IMR-90 (cell line): ENCODE measurements around the gene OPN4. TPM values are rescaled to one million over a fixed set of nuclear protein-coding genes. Genes with fewer than 3 reads are reported as not detected.

Experiments
- ATAC-seq: fragments of 200-7000 bp; cut with Tn5 transposase; 2 replicates; pipeline ENCODE4 v1.9.1; 2020; ENCODE audit warnings: low read depth, mild to moderate bottlenecking, moderate library complexity
- BruUV-seq: library from RNA; stranded (reverse); fragments of 400-500 nt; replicated peaks from 2 replicates; lab custom pipeline; 2021; lab: Mats Ljungman, UMichigan
- CTCF ChIA-PET: fragments of 300-600 bp; formaldehyde crosslinking; extraction: SDS; loops from one replicate; lab custom pipeline; 2021; ENCODE audit warnings: antibody characterized with exemption; lab: Yijun Ruan, JAX
- POLR2A ChIA-PET: fragments of 300-600 bp; sonication (Branson Sonifier 250); formaldehyde crosslinking; loops from one replicate; lab custom pipeline; 2022; ENCODE audit warnings: antibody characterized with exemption; ENCODE audit not compliant: unreplicated experiment; lab: Charles Lee
- DNase-seq: peaks from one replicate; pipeline ENCODE4 v3.0.0; 2013
- H2AFZ ChIP-seq: replicated peaks from 2 replicates; pipeline ENCODE3; 2013; ENCODE audit warnings: low read length, mild to moderate bottlenecking; ENCODE audit not compliant: poor library complexity
- H2AK5ac ChIP-seq: 2 replicates; pipeline ENCODE4 v1.6.1; 2013; ENCODE audit warnings: low read depth, low read length, inconsistent platforms
- H2AK9ac ChIP-seq: replicated peaks from 2 replicates; pipeline ENCODE3; 2013; ENCODE audit warnings: mild to moderate bottlenecking, low read depth, low read length, moderate library complexity; ENCODE audit not compliant: poor library complexity
- H2BK120ac ChIP-seq: 2 replicates; pipeline ENCODE4 v1.6.1; 2013; ENCODE audit warnings: low read depth, low read length, inconsistent platforms
- H2BK15ac ChIP-seq: 3 replicates; pipeline ENCODE4 v1.6.1; 2013; ENCODE audit warnings: low read depth, low read length, inconsistent platforms
- H2BK20ac ChIP-seq: 2 replicates; pipeline ENCODE4 v1.6.1; 2013; ENCODE audit warnings: low read depth, mild to moderate bottlenecking, inconsistent platforms, low read length, moderate library complexity
- H2BK5ac ChIP-seq: 2 replicates; pipeline ENCODE4 v1.6.1; 2013; ENCODE audit warnings: mild to moderate bottlenecking, low read depth, low read length, inconsistent platforms; ENCODE audit not compliant: poor library complexity, severe bottlenecking
- H3K14ac ChIP-seq: replicated peaks from 2 replicates; pipeline ENCODE4 v1.6.1; 2013; ENCODE audit warnings: low read depth, low read length, inconsistent platforms
- H3K18ac ChIP-seq: 2 replicates; pipeline ENCODE4 v1.6.1; 2013; ENCODE audit warnings: low read depth, low read length, control low read depth
- H3K23ac ChIP-seq: 2 replicates; pipeline ENCODE4 v1.6.1; 2013; ENCODE audit warnings: low read depth, low read length, inconsistent platforms
- H3K27ac ChIP-seq: 2 replicates; pipeline ENCODE4 v1.5.1; 2013; ENCODE audit warnings: mild to moderate bottlenecking, control low read depth, low read length; ENCODE audit not compliant: insufficient read depth
- H3K27me3 ChIP-seq: 2 replicates; pipeline ENCODE4 v1.6.1; 2013; ENCODE audit warnings: low read length; ENCODE audit not compliant: control insufficient read depth, insufficient read depth
- H3K36me3 ChIP-seq: 2 replicates; pipeline ENCODE4 v1.6.1; 2013; ENCODE audit warnings: low read length, mixed read lengths; ENCODE audit not compliant: control insufficient read depth, insufficient read depth
- H3K4ac ChIP-seq: 2 replicates; pipeline ENCODE4 v1.6.1; 2013; ENCODE audit warnings: low read depth, low read length, inconsistent platforms
- H3K4me1 ChIP-seq: 2 replicates; pipeline ENCODE4 v1.6.1; 2013; ENCODE audit warnings: low read length, mixed read lengths; ENCODE audit not compliant: control insufficient read depth, insufficient read depth
- H3K4me2 ChIP-seq: 2 replicates; pipeline ENCODE4 v1.6.1; 2013; ENCODE audit warnings: low read depth, mild to moderate bottlenecking, control low read depth, low read length, moderate library complexity
- H3K4me3 ChIP-seq: 2 replicates; pipeline ENCODE4 v1.5.1; 2013; ENCODE audit warnings: low read depth, mild to moderate bottlenecking, control low read depth, low read length, moderate library complexity; ENCODE audit not compliant: insufficient read depth
- H3K56ac ChIP-seq: 2 replicates; pipeline ENCODE4 v1.6.1; 2013; ENCODE audit warnings: low read length, inconsistent platforms; ENCODE audit not compliant: insufficient read depth; ENCODE audit errors: extremely low read depth
- H3K79me1 ChIP-seq, 2 experiments: 2 replicates each; pipeline ENCODE4 v1.6.1; 2013; ENCODE audit warnings: low read length in 2 of 2, inconsistent platforms in 1 of 2, low read depth in 1 of 2
- H3K9ac ChIP-seq: 2 replicates; pipeline ENCODE4 v1.6.1; 2013; ENCODE audit warnings: low read depth, low read length, control low read depth
- H3K9me1 ChIP-seq: 2 replicates; pipeline ENCODE4 v1.6.1; 2013; ENCODE audit warnings: low read length, inconsistent platforms; ENCODE audit not compliant: insufficient read depth
- H3K9me3 ChIP-seq: 2 replicates; pipeline ENCODE4 v1.6.1; 2013; ENCODE audit warnings: low read length; ENCODE audit not compliant: control insufficient read depth, insufficient read depth
- H4K20me1 ChIP-seq: 2 replicates; pipeline ENCODE4 v1.6.1; 2013; ENCODE audit warnings: low read length, inconsistent platforms; ENCODE audit not compliant: insufficient read depth
- H4K5ac ChIP-seq: 2 replicates; pipeline ENCODE4 v1.6.1; 2013; ENCODE audit warnings: mild to moderate bottlenecking, low read depth, low read length, control low read depth
- H4K8ac ChIP-seq, 2 experiments: 2 replicates each; pipeline ENCODE4 v1.6.1; 2013; ENCODE audit warnings: low read depth in 2 of 2, low read length in 2 of 2, control low read depth in 1 of 2, inconsistent platforms in 1 of 2
- H4K91ac ChIP-seq: 2 replicates; pipeline ENCODE4 v1.6.1; 2013; ENCODE audit warnings: low read depth, low read length, inconsistent platforms; ENCODE audit not compliant: insufficient read depth
- BHLHE40 ChIP-seq: fragments of 150-350 bp; IDR thresholded peaks from 2 replicates; pipeline ENCODE4 v1.6.1; 2016; ENCODE audit warnings: mild to moderate bottlenecking, low read depth, low read length
- CEBPB ChIP-seq: IDR thresholded peaks from 2 replicates; pipeline ENCODE4 v1.6.1; 2012; ENCODE audit warnings: low read depth, low read length, improper control_type of control experiment
- CHD1 ChIP-seq: IDR thresholded peaks from 2 replicates; pipeline ENCODE4 v1.6.1; 2012; ENCODE audit warnings: low read depth, low read length, improper control_type of control experiment
- FOS ChIP-seq: fragments of 150-350 bp; IDR thresholded peaks from 2 replicates; pipeline ENCODE4 v1.6.1; 2016; ENCODE audit warnings: low read depth, low read length
- MAFK ChIP-seq: IDR thresholded peaks from 2 replicates; pipeline ENCODE4 v1.6.1; 2012; ENCODE audit warnings: low read depth, low read length, improper control_type of control experiment
- MAZ ChIP-seq: IDR thresholded peaks from 2 replicates; pipeline ENCODE4 v1.6.1; 2012; ENCODE audit warnings: low read depth, mild to moderate bottlenecking, low read length, improper control_type of control experiment, moderate library complexity, borderline replicate concordance
- MXI1 ChIP-seq: IDR thresholded peaks from 2 replicates; pipeline ENCODE4 v1.6.1; 2012; ENCODE audit warnings: low read depth, mild to moderate bottlenecking, low read length, moderate library complexity, borderline replicate concordance
- NFE2L2 ChIP-seq: fragments of 150-350 bp; IDR thresholded peaks from 2 replicates; pipeline ENCODE4 v1.6.1; 2016; ENCODE audit warnings: low read depth, mild to moderate bottlenecking, low read length
- POLR2A ChIP-seq: IDR thresholded peaks from 2 replicates; pipeline ENCODE4 v1.6.1; 2012; ENCODE audit warnings: mild to moderate bottlenecking, low read depth, low read length
- RAD21 ChIP-seq: IDR thresholded peaks from 2 replicates; pipeline ENCODE4 v1.6.1; 2012; ENCODE audit warnings: low read length, improper control_type of control experiment
- RCOR1 ChIP-seq: IDR thresholded peaks from 2 replicates; pipeline ENCODE4 v1.6.1; 2012; ENCODE audit warnings: mild to moderate bottlenecking, low read length, improper control_type of control experiment; ENCODE audit not compliant: insufficient replicate concordance
- RFX5 ChIP-seq: IDR thresholded peaks from 2 replicates; pipeline ENCODE4 v1.8.0; 2012; ENCODE audit warnings: low read depth, mild to moderate bottlenecking, low read length, moderate library complexity
- SMC3 ChIP-seq: fragments of 150-350 bp; IDR thresholded peaks from 2 replicates; pipeline ENCODE4 v1.6.1; 2016; ENCODE audit warnings: low read depth, mild to moderate bottlenecking, antibody characterized with exemption, low read length, moderate library complexity
- USF2 ChIP-seq: fragments of 150-350 bp; IDR thresholded peaks from 2 replicates; pipeline ENCODE4 v1.6.1; 2017; ENCODE audit warnings: mild to moderate bottlenecking, antibody characterized with exemption, low read length, low read depth
- WGBS, 2 experiments: methylation state at CpG; one replicate each; pipeline versions ENCODE4 v1.1.5 to v1.1.7; 2013; ENCODE audit warnings: missing lambda C conversion rate in 2 of 2; ENCODE audit not compliant: insufficient read length in 1 of 2; ENCODE audit errors: extremely low coverage in 2 of 2; 5-methylcytosine and 5-hydroxymethylcytosine counted together
- dilution Hi-C: fragments of 300-500 bp; cut with HindIII; formaldehyde crosslinking; loops from one replicate; pipeline ENCODE4 v1.14.3; 2018; ENCODE audit warnings: low sequenced_read_pairs; ENCODE audit not compliant: unreplicated experiment
- in situ Hi-C: fragments of 300-500 bp; cut with MboI; formaldehyde crosslinking; loops from 3 replicates; pipeline ENCODE4 v1.14.3; 2019; ENCODE audit warnings: low sequenced_read_pairs, inconsistent platforms, mixed read lengths
- intact Hi-C: fragments of 100-400 bp; cut with micrococcal nuclease; formaldehyde crosslinking; loops from 2 replicates; pipeline ENCODE4 v1.10.0; 2022
- polyA plus RNA-seq, 3 experiments: library from polyadenylated mRNA; depleted of rRNA; stranded (reverse); fragments of >200 nt; gene quantifications; 2 replicates each; pipeline ENCODE4 v1.2.3, GENCODE V29; 2012; ENCODE audit warnings: low replicate concordance in 1 of 3
- total RNA-seq: library from RNA; depleted of rRNA; stranded (reverse); fragments of >200 nt; gene quantifications from 2 replicates; pipeline ENCODE4 v1.2.3, GENCODE V29; 2012
- TF ChIP-seq, protein P1 (sequence below): conservative IDR thresholded peaks from 2 replicates; pipeline ENCODE4 v1.5.1; 2012; ENCODE audit warnings: mild to moderate bottlenecking, low read depth, low read length, improper control_type of control experiment
- TF ChIP-seq, protein P2 (sequence below): fragments of 150-350 bp; IDR thresholded peaks from 2 replicates; pipeline ENCODE4 v1.6.1; 2016; ENCODE audit warnings: low read depth, mild to moderate bottlenecking, low read length, moderate library complexity, borderline replicate concordance

The OPN4 gene
- total and polyA plus RNA-seq, 2 of the 4 experiments (the other 2 are of a cell fraction), result 0.03 TPM; not detected in 1

GRCh38 chr10:86677374-86677773 is 23.0 kb downstream of the OPN4 start:
- no peak overlapping the region for H2AK5ac ChIP-seq
- H3K9me3 ChIP-seq, result no peaks in the 10 kb centered on the region
- no TSS peak for BruUV-seq
- dilution Hi-C loops, result no loop called here
- no peak overlapping the region for H4K91ac ChIP-seq
- no peak overlapping the region for H3K4me3 ChIP-seq
- H2AK9ac ChIP-seq, result no peak overlapping the region
- ChIA-PET CTCF (interaction anchor here (1.1 kb wide), 1 partner anchor 11 kb away, joined by 4 read pairs; no protein-coding TSS in a partner anchor), POLR2A (no interaction called here)
- H2BK20ac ChIP-seq, result no peak overlapping the region
- H3K9me1 ChIP-seq, result no peaks in the 10 kb centered on the region
- H3K9ac ChIP-seq, result no peak overlapping the region
- peaks cover 16% of the 10 kb centered on the region for H3K4me1 ChIP-seq
- H4K8ac ChIP-seq, result no peak overlapping the region
- no peak overlapping the region for H3K4ac ChIP-seq
- no peak overlapping the region for H2BK120ac ChIP-seq
- no peak overlapping the region for H3K14ac ChIP-seq
- H3K23ac ChIP-seq, result no peak overlapping the region
- H3K4me2 ChIP-seq, result no peak overlapping the region
- no peaks in the 10 kb centered on the region for H3K27me3 ChIP-seq
- no CpG with 5 or more reads among the region's 6 CpGs for WGBS, 2 experiments
- H4K5ac ChIP-seq, result no peak overlapping the region
- in situ Hi-C loops, result no loop called here
- no peak overlapping the region for H3K18ac ChIP-seq
- TF ChIP-seq RFX5, result no peak
- no peak for TF ChIP-seq SMC3
- TF ChIP-seq NFE2L2, result no peak
- TF ChIP-seq, protein P1, sequence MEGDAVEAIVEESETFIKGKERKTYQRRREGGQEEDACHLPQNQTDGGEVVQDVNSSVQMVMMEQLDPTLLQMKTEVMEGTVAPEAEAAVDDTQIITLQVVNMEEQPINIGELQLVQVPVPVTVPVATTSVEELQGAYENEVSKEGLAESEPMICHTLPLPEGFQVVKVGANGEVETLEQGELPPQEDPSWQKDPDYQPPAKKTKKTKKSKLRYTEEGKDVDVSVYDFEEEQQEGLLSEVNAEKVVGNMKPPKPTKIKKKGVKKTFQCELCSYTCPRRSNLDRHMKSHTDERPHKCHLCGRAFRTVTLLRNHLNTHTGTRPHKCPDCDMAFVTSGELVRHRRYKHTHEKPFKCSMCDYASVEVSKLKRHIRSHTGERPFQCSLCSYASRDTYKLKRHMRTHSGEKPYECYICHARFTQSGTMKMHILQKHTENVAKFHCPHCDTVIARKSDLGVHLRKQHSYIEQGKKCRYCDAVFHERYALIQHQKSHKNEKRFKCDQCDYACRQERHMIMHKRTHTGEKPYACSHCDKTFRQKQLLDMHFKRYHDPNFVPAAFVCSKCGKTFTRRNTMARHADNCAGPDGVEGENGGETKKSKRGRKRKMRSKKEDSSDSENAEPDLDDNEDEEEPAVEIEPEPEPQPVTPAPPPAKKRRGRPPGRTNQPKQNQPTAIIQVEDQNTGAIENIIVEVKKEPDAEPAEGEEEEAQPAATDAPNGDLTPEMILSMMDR, result no peak
- TF ChIP-seq, protein P2, sequence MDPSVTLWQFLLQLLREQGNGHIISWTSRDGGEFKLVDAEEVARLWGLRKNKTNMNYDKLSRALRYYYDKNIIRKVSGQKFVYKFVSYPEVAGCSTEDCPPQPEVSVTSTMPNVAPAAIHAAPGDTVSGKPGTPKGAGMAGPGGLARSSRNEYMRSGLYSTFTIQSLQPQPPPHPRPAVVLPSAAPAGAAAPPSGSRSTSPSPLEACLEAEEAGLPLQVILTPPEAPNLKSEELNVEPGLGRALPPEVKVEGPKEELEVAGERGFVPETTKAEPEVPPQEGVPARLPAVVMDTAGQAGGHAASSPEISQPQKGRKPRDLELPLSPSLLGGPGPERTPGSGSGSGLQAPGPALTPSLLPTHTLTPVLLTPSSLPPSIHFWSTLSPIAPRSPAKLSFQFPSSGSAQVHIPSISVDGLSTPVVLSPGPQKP, result no peak
- no peak for TF ChIP-seq RCOR1
- TF ChIP-seq CHD1, result no peak
- TF ChIP-seq CEBPB, result no peak
- TF ChIP-seq RAD21, result no peak
- no peak for TF ChIP-seq USF2
- TF ChIP-seq BHLHE40, result no peak
- TF ChIP-seq MAFK, result no peak
- no peak for TF ChIP-seq MAZ
- no peak for TF ChIP-seq MXI1
- no peak for TF ChIP-seq POLR2A
- TF ChIP-seq FOS, result no peak
- no peak overlapping the region for H2BK5ac ChIP-seq
- no peak overlapping the region for H3K27ac ChIP-seq
- intact Hi-C loops, result no loop called here
- H3K56ac ChIP-seq, result no peak overlapping the region
- no peak overlapping the region for H2AFZ ChIP-seq
- H3K79me1 ChIP-seq, result no peaks in the 10 kb centered on the region
- H3K36me3 ChIP-seq, result no peaks in the 10 kb centered on the region
- no peak for ATAC-seq
- H2BK15ac ChIP-seq, result no peak overlapping the region
- H4K20me1 ChIP-seq, result no peaks in the 10 kb centered on the region
- no peak for DNase-seq
